SK-N-SH treated with all-trans-retinoic acid at 6 μM for 48 hours (cell line): ENCODE results near the gene LRRC8E.

Experiments used
- ESRRG ChIP-seq: fragments of 250-450 bp; sonication (Bioruptor Pico); IDR thresholded peaks from 2 replicates; pipeline ENCODE4 v1.6.1; 2021; ENCODE audit warnings: mild to moderate bottlenecking
- ISL1 ChIP-seq: fragments of 250-450 bp; sonication (Bioruptor Pico); IDR thresholded peaks from 2 replicates; pipeline ENCODE4 v2.1.2; 2022; ENCODE audit warnings: mild to moderate bottlenecking, moderate library complexity
- PPARA ChIP-seq: fragments of 250-450 bp; sonication (Bioruptor Pico); IDR thresholded peaks from 2 replicates; pipeline ENCODE4 v1.5.0; 2020; ENCODE audit warnings: mild to moderate bottlenecking, borderline replicate concordance
- RARB ChIP-seq: fragments of 250-450 bp; sonication (Bioruptor Pico); IDR thresholded peaks from 2 replicates; pipeline ENCODE4 v1.8.0; 2021; ENCODE audit warnings: mild to moderate bottlenecking, moderate library complexity
- SNAI2 ChIP-seq: fragments of 250-450 bp; sonication (Bioruptor Pico); IDR thresholded peaks from 2 replicates; pipeline ENCODE4 v1.5.0; 2020; ENCODE audit warnings: mild to moderate bottlenecking, moderate library complexity
- TCF4 ChIP-seq: fragments of 250-450 bp; sonication (Bioruptor Pico); IDR thresholded peaks from 2 replicates; pipeline ENCODE4 v1.8.0; 2021; ENCODE audit warnings: mild to moderate bottlenecking, moderate library complexity, borderline replicate concordance
- TOX ChIP-seq: fragments of 250-450 bp; sonication (Bioruptor Pico); IDR thresholded peaks from 2 replicates; pipeline ENCODE4 v1.8.0; 2021; ENCODE audit warnings: mild to moderate bottlenecking, moderate library complexity, borderline replicate concordance
- ZFP3 ChIP-seq: fragments of 250-450 bp; sonication (Bioruptor Pico); IDR thresholded peaks from 2 replicates; pipeline ENCODE4 v1.5.0; 2020; ENCODE audit warnings: mild to moderate bottlenecking, moderate library complexity
- ZNF565 ChIP-seq: fragments of 450-650 bp; formaldehyde crosslinking; conservative IDR thresholded peaks from 2 replicates; pipeline ENCODE4 v1.5.0; 2020; ENCODE audit warnings: low read depth, mild to moderate bottlenecking, moderate library complexity
- ZNF70 ChIP-seq: fragments of 450-650 bp; formaldehyde crosslinking; IDR thresholded peaks from 2 replicates; pipeline ENCODE4 v1.5.0; 2020; ENCODE audit warnings: mild to moderate bottlenecking, moderate library complexity
- TF ChIP-seq, protein P1 (sequence below): fragments of 250-450 bp; sonication (Bioruptor Pico); IDR thresholded peaks from 2 replicates; pipeline ENCODE4 v1.8.0; 2020; ENCODE audit warnings: mild to moderate bottlenecking, moderate library complexity, borderline replicate concordance
- TF ChIP-seq, protein P2 (sequence below): fragments of 250-450 bp; sonication (Bioruptor Pico); IDR thresholded peaks from 2 replicates; pipeline ENCODE4 v1.8.0; 2021; ENCODE audit warnings: low read depth, mild to moderate bottlenecking, moderate library complexity, borderline replicate concordance
- TF ChIP-seq, protein P3 (sequence below): fragments of 250-450 bp; sonication (Bioruptor Pico); IDR thresholded peaks from 2 replicates; pipeline ENCODE4 v1.5.1; 2020; ENCODE audit warnings: low read depth, mild to moderate bottlenecking, moderate library complexity
- TF ChIP-seq, protein P4 (sequence below): fragments of 250-450 bp; sonication (Bioruptor Pico); IDR thresholded peaks from 2 replicates; pipeline ENCODE4 v1.5.0; 2020; ENCODE audit warnings: mild to moderate bottlenecking, moderate library complexity

DNA sequence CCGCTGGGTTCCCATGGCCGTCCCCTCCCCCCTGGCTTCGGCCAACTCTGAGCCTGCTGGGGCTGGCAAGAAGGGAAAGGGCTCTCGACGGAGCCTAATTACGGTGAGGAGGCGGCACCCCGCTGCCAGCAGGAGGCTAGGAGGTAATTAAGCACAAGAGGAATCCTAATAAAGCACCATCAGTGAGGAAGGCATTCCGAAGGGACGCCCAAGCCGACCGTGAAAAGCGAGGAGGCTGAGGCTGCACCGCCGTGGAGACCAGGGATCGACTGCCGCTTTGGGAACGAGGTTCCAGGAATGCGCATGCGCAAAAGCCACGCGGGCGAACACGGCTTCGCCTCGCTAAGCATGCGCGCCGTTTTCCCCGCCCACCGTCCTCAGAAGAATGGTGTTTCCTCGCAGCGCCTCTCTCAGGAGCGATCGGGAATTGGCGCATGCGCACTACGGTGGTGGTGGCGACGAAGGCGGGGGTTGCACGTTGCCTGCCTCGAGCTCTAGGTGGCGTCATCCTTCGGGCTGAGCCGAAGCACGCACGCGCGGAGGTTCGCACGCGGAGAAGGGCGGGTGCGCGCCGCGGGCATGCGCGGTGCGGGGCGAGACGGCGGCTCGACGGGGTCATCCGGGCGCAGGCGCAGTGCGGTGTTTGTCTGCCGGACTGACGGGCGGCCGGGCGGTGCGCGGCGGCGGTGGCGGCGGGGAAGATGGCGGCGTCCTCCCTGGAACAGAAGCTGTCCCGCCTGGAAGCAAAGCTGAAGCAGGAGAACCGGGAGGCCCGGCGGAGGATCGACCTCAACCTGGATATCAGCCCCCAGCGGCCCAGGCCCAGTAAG lies 15.1 kb downstream of the LRRC8E start, which contains the start of gene MAP2K7:
- TF ChIP-seq ZFP3 (CRISPR knock-in tag) (no peak), TCF4 (CRISPR knock-in tag) (no peak), ZNF565 (CRISPR knock-in tag) (no peak), ESRRG (no peak), TOX (CRISPR knock-in tag) (no peak), RARB (CRISPR knock-in tag) (no peak), ISL1 (CRISPR knock-in tag) (no peak), SNAI2 (CRISPR knock-in tag) (no peak), ZNF70 (no peak), PPARA (CRISPR knock-in tag) (no peak)
- TF ChIP-seq, protein P1, sequence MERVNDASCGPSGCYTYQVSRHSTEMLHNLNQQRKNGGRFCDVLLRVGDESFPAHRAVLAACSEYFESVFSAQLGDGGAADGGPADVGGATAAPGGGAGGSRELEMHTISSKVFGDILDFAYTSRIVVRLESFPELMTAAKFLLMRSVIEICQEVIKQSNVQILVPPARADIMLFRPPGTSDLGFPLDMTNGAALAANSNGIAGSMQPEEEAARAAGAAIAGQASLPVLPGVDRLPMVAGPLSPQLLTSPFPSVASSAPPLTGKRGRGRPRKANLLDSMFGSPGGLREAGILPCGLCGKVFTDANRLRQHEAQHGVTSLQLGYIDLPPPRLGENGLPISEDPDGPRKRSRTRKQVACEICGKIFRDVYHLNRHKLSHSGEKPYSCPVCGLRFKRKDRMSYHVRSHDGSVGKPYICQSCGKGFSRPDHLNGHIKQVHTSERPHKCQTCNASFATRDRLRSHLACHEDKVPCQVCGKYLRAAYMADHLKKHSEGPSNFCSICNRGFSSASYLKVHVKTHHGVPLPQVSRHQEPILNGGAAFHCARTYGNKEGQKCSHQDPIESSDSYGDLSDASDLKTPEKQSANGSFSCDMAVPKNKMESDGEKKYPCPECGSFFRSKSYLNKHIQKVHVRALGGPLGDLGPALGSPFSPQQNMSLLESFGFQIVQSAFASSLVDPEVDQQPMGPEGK: no peak
- TF ChIP-seq, protein P2, sequence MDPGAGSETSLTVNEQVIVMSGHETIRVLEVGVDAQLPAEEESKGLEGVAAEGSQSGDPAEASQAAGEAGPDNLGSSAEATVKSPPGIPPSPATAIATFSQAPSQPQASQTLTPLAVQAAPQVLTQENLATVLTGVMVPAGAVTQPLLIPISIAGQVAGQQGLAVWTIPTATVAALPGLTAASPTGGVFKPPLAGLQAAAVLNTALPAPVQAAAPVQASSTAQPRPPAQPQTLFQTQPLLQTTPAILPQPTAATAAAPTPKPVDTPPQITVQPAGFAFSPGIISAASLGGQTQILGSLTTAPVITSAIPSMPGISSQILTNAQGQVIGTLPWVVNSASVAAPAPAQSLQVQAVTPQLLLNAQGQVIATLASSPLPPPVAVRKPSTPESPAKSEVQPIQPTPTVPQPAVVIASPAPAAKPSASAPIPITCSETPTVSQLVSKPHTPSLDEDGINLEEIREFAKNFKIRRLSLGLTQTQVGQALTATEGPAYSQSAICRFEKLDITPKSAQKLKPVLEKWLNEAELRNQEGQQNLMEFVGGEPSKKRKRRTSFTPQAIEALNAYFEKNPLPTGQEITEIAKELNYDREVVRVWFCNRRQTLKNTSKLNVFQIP (CRISPR knock-in tag): no peak
- TF ChIP-seq, protein P3, sequence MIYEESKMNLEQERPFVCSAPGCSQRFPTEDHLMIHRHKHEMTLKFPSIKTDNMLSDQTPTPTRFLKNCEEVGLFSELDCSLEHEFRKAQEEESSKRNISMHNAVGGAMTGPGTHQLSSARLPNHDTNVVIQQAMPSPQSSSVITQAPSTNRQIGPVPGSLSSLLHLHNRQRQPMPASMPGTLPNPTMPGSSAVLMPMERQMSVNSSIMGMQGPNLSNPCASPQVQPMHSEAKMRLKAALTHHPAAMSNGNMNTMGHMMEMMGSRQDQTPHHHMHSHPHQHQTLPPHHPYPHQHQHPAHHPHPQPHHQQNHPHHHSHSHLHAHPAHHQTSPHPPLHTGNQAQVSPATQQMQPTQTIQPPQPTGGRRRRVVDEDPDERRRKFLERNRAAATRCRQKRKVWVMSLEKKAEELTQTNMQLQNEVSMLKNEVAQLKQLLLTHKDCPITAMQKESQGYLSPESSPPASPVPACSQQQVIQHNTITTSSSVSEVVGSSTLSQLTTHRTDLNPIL: no peak
- TF ChIP-seq, protein P4, sequence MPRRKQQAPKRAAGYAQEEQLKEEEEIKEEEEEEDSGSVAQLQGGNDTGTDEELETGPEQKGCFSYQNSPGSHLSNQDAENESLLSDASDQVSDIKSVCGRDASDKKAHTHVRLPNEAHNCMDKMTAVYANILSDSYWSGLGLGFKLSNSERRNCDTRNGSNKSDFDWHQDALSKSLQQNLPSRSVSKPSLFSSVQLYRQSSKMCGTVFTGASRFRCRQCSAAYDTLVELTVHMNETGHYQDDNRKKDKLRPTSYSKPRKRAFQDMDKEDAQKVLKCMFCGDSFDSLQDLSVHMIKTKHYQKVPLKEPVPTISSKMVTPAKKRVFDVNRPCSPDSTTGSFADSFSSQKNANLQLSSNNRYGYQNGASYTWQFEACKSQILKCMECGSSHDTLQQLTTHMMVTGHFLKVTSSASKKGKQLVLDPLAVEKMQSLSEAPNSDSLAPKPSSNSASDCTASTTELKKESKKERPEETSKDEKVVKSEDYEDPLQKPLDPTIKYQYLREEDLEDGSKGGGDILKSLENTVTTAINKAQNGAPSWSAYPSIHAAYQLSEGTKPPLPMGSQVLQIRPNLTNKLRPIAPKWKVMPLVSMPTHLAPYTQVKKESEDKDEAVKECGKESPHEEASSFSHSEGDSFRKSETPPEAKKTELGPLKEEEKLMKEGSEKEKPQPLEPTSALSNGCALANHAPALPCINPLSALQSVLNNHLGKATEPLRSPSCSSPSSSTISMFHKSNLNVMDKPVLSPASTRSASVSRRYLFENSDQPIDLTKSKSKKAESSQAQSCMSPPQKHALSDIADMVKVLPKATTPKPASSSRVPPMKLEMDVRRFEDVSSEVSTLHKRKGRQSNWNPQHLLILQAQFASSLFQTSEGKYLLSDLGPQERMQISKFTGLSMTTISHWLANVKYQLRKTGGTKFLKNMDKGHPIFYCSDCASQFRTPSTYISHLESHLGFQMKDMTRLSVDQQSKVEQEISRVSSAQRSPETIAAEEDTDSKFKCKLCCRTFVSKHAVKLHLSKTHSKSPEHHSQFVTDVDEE (CRISPR knock-in tag): no peak
